Putamen (tissue), 1 donor: ENCODE measurements around the gene PARP15.
"Not testable (repeated sequence)": the region's sequence is repeated elsewhere in the genome, so short reads cannot be mapped to it uniquely, and the experiment has no call there.

ENCODE experiments used
- DNase-seq: peaks from one replicate; pipeline ENCODE4 v3.0.0-alpha.2; 2016; ENCODE audit warnings: low spot score

PARP15 gene

DNA sequence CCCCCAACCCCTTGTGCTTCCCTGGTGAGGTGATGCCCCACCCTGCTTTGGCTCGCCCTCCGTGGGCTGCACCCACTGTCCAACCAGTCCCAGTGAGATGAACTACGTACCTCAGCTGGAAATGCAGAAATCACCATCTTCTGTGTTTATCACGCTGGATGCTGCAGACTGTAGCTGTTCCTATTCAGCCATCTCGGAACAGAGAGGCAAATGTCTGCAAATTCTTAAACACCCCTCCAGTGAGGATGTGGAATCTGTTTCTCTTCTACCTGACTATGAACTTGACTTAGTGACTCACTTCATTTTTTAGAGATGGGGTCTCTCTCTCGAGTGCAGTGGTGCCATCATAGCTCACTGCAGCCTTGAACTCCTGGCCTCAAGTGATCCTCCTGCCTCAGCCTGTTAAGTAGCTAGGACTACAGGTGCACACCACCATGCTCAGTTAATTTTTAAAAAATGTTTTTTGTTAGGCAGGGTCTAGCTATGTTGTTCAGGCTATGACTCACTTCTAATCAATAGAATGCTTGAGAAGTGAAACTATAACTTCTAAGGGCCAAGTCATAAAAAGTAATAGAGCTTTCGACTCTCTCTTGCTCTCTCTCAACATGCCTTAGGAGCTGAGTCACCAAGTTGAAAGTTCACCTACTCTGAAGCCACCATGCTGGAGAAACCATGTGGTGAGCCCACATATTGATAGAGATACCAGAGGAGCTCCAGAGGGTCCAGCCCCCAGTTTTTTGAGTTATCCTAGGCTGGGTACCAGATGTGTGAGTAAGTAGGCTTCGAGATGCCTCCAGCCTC is 91.7 kb downstream of the PARP15 start:
- no peak for DNase-seq

DNA sequence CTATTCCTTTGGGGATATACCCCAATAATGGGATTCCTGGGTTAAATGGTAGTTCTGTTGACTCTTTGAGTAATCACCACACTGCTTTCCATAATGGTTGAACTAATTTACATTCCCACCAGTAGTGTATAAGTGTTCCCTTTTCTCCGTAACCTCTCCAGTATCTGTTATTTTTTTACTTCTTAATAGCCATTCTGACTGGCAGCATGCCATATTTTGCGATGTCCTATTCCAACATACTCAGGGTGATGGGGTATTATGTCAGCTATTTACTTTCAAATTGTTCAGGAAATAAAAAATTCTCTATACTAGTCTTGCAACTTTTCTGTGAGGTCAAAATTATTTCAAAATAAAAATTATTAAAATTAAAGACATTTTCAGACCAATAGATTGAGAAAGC is 94.1 kb downstream of the PARP15 start:
- DNase-seq: no peak

DNA sequence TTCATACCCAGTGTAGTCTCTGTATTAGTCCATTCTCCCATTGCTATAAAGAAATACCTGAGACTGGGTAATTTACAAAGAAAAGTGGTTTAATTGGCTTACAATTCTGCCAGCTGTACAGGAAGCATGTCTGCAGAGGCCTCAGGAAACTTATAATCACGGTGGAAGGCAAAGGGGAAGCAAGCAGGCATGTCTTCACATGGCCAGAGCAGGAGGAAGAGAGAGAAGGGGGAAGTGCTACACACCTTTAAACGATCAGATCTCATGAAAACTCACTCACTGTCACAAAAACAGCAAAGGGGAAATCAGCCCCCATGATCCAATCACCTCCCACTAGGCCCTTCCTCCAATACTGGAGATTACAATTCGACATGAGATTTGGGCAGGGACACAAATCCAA is 96.9 kb downstream of the PARP15 start:
- no peak for DNase-seq

- peak; percentile 41 for DNase-seq
Measured at GRCh38 chr3:122676759-122677158, 99.3 kb downstream of the PARP15 start.

- DNase-seq: no peak
Measured at GRCh38 chr3:122677216-122677615, 99.8 kb downstream of the PARP15 start.

DNA sequence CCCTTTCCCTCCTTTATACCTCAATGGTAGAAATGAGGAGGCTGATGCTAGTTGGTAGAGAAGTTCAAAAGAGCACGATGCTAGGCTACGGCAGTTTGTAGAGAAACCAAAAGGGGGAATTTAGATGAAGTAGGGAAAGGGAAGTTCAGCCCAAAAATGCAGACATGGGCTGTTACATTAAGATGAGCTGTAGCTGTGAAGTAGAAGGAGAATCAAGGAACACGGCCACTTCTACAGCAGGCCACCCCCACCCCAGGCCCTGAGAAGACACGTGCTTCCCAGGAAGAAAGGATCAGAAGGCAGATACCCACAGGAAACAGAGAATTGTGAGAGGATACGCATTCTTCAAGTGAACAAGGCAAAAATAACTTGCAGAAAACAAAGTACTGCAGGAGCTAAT is 101.1 kb downstream of the PARP15 start:
- peak; percentile 6 for DNase-seq

- peak; percentile 70 for DNase-seq
Measured at GRCh38 chr3:122679085-122679881, 101.8 kb downstream of the PARP15 start.

DNA sequence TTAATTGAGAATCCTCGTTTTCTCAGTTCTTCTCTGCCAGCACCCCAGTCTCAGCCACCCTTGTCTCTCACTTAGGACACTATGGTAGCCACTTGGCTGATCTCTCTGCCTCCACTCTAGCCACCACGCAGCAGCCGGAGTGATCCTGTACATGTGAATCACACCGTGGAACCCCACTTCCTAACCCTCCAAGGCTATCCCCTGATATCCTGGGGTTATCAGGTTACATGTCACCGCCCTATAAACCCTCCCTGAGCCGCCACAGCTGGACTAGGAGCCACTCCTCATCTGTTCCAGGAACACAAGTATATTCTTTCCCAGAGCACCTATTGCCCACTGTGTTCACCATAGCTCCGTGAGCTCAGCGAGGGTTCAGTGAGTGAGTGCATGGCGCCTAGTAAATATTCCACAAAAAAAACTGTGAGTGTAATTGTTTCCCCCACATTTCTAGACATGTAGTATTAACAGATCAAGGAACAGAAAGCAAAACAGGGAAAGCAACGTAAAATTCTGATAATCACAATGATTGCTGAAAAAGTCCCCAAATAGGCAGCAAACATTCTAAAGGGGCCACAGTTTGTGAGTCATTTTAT is 102.5 kb downstream of the PARP15 start:
- no peak for DNase-seq

DNA sequence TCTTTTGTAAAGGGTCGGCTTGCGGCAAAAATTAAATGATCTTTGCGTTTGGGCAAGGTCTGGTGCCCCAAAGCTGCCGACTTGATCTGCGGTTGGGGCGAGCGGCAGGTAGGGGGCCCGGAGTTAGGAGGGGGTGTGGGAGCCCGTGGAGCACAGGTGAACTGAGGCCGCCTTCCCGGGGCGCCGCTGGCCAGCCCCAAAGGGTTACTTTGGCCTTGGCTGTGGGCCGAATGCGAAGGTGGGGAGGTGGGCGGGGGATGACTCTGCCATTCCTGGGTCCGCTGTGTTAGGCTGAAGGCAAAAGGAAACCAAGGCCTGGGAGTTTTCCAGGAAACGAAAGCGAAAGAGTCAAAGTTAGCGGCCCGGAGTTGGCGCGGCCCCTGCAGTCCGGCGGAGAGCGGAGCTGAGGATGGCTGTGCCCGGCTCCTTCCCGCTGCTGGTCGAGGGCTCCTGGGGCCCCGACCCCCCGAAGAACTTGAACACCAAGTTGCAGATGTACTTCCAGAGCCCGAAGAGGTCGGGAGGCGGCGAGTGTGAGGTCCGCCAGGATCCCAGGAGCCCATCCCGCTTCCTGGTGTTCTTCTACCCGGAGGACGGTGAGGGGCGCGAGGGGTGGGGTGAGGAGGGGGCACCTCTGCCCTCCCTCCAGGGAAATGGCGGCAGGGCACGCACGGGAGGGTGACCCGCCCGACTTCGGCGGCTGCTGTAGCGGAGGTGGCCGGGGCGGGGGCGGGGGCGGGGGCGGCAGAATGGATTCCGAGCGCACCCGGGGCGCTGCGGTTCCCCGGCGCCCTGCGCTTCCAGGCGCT is 103.2 kb downstream of the PARP15 start, which contains the start of gene PARP14:
Gene PARP14, plus strand, starts transcription at position 365 of the 809 bp plus-strand sequence. Its CDS starts 45 bp downstream, at position 410.
- DNase-seq: peak; percentile 26

DNA sequence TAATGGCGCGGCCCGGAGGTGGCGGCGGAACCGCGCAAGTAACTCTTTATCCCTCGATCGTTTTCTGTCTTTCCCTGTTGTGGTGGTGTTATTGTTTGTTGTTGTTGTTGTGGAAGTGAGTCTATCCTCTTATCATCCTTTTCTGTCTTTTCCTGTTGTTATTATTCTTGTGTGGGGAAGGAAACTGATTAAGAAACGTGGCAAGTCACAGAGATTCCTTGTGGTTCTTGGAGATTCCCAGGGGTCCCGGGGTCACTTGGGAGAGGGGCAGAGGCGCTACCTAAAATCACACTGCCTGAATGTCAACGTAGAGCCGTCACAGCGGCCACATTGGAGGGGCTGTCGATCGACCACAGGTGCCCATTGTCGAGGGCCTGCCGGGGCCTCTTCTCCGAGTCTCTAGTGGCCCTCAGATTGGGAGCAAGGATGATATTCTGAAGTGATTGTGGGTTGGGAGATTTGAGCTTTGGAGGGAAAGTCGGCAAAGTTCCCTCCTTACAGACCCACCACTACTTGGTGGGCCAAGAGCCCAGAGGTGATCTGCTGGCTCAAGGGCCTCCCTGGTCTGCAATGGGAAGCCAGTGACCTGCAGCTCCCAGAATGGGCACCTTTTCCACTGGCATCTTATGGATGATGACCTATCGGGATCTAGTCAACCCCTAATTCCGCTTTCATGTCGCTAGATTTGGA is 104.0 kb downstream of the PARP15 start:
- DNase-seq: no peak

DNA sequence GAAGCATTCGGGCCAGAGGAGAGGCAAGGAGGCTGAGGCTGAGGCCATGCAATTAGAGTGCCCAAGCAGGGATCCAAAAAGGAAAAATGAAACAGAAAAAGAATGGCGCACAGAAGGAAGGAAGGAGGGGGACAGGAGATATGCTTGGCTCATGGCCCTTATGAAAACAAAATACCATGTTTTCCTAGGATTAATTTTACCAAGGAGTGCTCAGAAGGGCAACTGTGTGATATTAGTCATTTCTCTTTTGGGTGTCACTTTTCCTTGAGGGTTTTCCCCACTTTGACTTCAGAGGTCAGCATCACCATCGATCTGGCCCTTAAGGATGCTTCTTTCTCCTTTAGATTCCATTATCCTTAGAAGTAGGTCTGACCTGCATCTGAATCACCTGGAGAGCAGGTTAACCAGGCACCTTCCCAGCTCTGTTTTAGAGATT is 104.5 kb downstream of the PARP15 start:
- DNase-seq: no peak

- DNase-seq: not testable (repeated sequence)
Measured at GRCh38 chr3:122682778-122683411, 105.4 kb downstream of the PARP15 start.

DNA sequence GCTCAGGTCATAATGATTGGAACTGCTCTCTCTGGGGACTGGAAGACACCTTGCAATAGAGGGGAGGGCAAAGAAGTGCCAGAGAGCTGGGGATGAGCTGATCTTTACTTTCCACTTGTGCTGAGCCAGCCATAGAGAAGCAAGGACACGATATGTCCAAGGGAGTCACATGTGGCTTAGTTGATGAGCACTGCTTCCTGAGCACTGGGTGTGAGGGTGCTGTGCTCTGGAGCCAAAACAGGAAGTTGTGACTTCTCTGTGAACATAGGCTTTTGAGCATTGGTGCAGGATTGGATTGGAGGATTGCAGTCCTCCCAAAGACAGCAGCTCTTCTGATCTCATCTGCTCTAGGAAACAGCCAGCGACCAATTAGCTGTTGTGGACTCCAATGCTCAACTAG is 109.8 kb downstream of the PARP15 start:
- no peak for DNase-seq
